Measurements from ENCODE around the gene GPR37L1.

DNA sequence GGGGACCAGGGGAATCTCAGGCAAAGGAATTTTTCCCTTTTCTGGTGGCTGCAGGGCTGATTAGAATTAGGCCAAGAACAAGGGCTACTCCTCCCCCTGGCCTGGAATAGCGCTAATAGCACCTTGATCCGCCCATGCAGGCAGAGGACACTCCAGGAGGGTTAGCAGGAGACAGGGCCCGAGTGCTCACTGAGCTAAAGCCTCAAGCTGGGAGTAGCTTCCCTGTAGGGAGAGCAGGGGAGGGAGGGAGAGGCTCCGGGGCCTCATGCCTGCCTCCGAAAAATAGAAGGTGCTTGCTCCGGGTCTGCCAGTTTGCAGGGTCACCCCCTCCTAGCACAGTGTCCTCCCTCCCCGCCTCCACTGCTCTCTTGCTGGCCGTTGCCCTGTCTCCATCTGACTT lies 33.9 kb downstream of the GPR37L1 start:
- TF ChIP-seq FOXP2 (optimal IDR thresholded peaks at IDR 0.05; ENCODE audit: control extremely low read depth, extremely low read length, insufficient read depth), result no peak
- no peak for TF ChIP-seq EZH2 (IDR thresholded peaks at IDR 0.05)
- no peak for TF ChIP-seq POLR2AphosphoS5 (IDR thresholded peaks at IDR 0.05; ENCODE audit: borderline replicate concordance, low read depth, low read length)

All from SK-N-MC (cell line).